Measurements from ENCODE around the gene SERP2.

GRCh38 chr13:44434766-44435141 lies 61.1 kb downstream of the SERP2 start:
- TF ChIP-seq CTCF (conservative IDR thresholded peaks at IDR 0.05 in 1 of 2, IDR thresholded peaks at IDR 0.05 in 1 of 2; ENCODE audit: low read depth in 1 of 2, low read length in 2 of 2) (no peak), EZH2 (IDR thresholded peaks at IDR 0.05; ENCODE audit: low read length, missing control alignments) (no peak)

Data from fibroblast of lung (primary cell).